Measurements from ENCODE around the gene STK35. TPM values are rescaled to one million over a fixed set of nuclear protein-coding genes. Genes with fewer than 3 reads are reported as not detected.

Gene STK35
- total and polyA plus RNA-seq, 9 donors, result 5.1 to 20.2 (median 13.2) TPM

- TF ChIP-seq CTCF (IDR thresholded peaks at IDR 0.05) (no peak), EP300 (IDR thresholded peaks at IDR 0.05) (no peak), POLR2A (IDR thresholded peaks at IDR 0.05) (no peak)
- no peaks in the 10 kb centered on the region for H3K9me3 ChIP-seq
- intact Hi-C loops (cut with DNase I), result no loop called here
- H3K27me3 ChIP-seq, result no peaks in the 10 kb centered on the region
- DNase-seq, result no peak
- H3K4me1 ChIP-seq (ENCODE audit: insufficient read depth), result peaks cover 19% of the 10 kb centered on the region
- H3K4me3 ChIP-seq, result no peak overlapping the region
- no peak overlapping the region for H3K27ac ChIP-seq
- 97 to 99% (median 98%) methylated on average over 3 of the region's 3 CpGs for WGBS, 3 donors
- H3K36me3 ChIP-seq, result no peaks in the 10 kb centered on the region
Measured at GRCh38 chr20:2131366-2131765, 29.7 kb downstream of the STK35 start.

GRCh38 chr20:2132461-2132901 is 30.9 kb downstream of the STK35 start:
- H3K27ac ChIP-seq, result no peak overlapping the region
- WGBS, 3 donors, result 86 to 87% (median 87%) methylated on average over 3 of the region's 3 CpGs

GRCh38 chr20:2133318-2134183 is 31.9 kb downstream of the STK35 start:
- intact Hi-C loops (cut with DNase I), result no loop called here
- no peak overlapping the region for H3K27ac ChIP-seq
- DNase-seq, result no peak
- TF ChIP-seq POLR2A (IDR thresholded peaks at IDR 0.05) (no peak), CTCF (IDR thresholded peaks at IDR 0.05) (no peak), EP300 (IDR thresholded peaks at IDR 0.05) (no peak)
- WGBS, 3 donors, result 56 to 59% (median 57%) methylated on average over 9 of the region's 9 CpGs
- peaks cover 19% of the 10 kb centered on the region for H3K4me1 ChIP-seq (ENCODE audit: insufficient read depth)
- H3K27me3 ChIP-seq, result no peaks in the 10 kb centered on the region
- H3K4me3 ChIP-seq, result no peak overlapping the region
- H3K9me3 ChIP-seq, result no peaks in the 10 kb centered on the region
- no peaks in the 10 kb centered on the region for H3K36me3 ChIP-seq

More at GRCh38 chr20:2132461-2132901, 30.9 kb downstream of the STK35 start:
- Histone ChIP-seq H3K9me3 (no peaks in the 10 kb centered on the region), H3K4me1 (ENCODE audit: insufficient read depth) (peaks cover 19% of the 10 kb centered on the region), H3K36me3 (no peaks in the 10 kb centered on the region), H3K27me3 (no peaks in the 10 kb centered on the region), H3K4me3 (no peak overlapping the region)
- intact Hi-C loops (cut with DNase I), result no loop called here
- DNase-seq, result no peak
- no peak for TF ChIP-seq CTCF (IDR thresholded peaks at IDR 0.05)
- no peak for TF ChIP-seq POLR2A (IDR thresholded peaks at IDR 0.05)
- TF ChIP-seq EP300 (IDR thresholded peaks at IDR 0.05), result no peak

GRCh38 chr20:2135013-2135412 is 33.4 kb downstream of the STK35 start:
- 59 to 70% (median 62%) methylated on average over 4 of the region's 4 CpGs for WGBS, 3 donors
- H3K27ac ChIP-seq, result no peak overlapping the region
- H3K36me3 ChIP-seq, result no peaks in the 10 kb centered on the region

More at GRCh38 chr20:2135013-2135412, 33.4 kb downstream of the STK35 start:
- TF ChIP-seq CTCF (IDR thresholded peaks at IDR 0.05) (no peak), POLR2A (IDR thresholded peaks at IDR 0.05) (no peak), EP300 (IDR thresholded peaks at IDR 0.05) (no peak)
- no peaks in the 10 kb centered on the region for H3K27me3 ChIP-seq
- intact Hi-C loops (cut with DNase I), result no loop called here
- peaks cover 12% of the 10 kb centered on the region for H3K4me1 ChIP-seq (ENCODE audit: insufficient read depth)
- no peak for DNase-seq
- no peak overlapping the region for H3K4me3 ChIP-seq
- no peaks in the 10 kb centered on the region for H3K9me3 ChIP-seq

Data from ovary (tissue), 9 donors.